HL-60 (cell line): Measurements from ENCODE around the gene YJU2.

Source experiments
- CTCF ChIP-seq: IDR thresholded peaks from one replicate; pipeline ENCODE4 v1.5.1; 2011; ENCODE audit warnings: low read length, control low read depth, inconsistent platforms; ENCODE audit not compliant: insufficient read depth
- GABPA ChIP-seq: IDR thresholded peaks from 2 replicates; pipeline ENCODE4 v1.6.1; 2012; ENCODE audit warnings: low read depth
- POLR2AphosphoS5 ChIP-seq: IDR thresholded peaks from 2 replicates; pipeline ENCODE4 v1.6.1; 2012; ENCODE audit warnings: low read depth
- REST ChIP-seq: IDR thresholded peaks from 2 replicates; pipeline ENCODE4 v1.6.1; 2012; ENCODE audit warnings: low read depth; ENCODE audit not compliant: insufficient replicate concordance
- SPI1 ChIP-seq: IDR thresholded peaks from 2 replicates; pipeline ENCODE4 v1.6.1; 2012; ENCODE audit warnings: low read depth, mild to moderate bottlenecking, borderline replicate concordance

- TF ChIP-seq CTCF, result peak; percentile 10
- no peak for TF ChIP-seq POLR2AphosphoS5
- TF ChIP-seq REST, result no peak
- TF ChIP-seq GABPA, result no peak
- no peak for TF ChIP-seq SPI1
These were observed 39.9 kb upstream of the YJU2 start for GRCh38 chr19:4206818-4207484.
